ENCODE data around the gene FZD8.

Gene FZD8

GRCh38 chr10:35652824-35653223 is 10.7 kb upstream of the FZD8 start:
- TF ChIP-seq CTCF (conservative IDR thresholded peaks at IDR 0.05; ENCODE audit: low read depth, low read length) = no peak
- no peak overlapping the region for H3K4me3 ChIP-seq (ENCODE audit: low read length)
- DNase-seq (ENCODE audit: low read depth) = no peak

- H3K4me3 ChIP-seq (ENCODE audit: low read length) = no peak overlapping the region
- no peak for TF ChIP-seq CTCF (conservative IDR thresholded peaks at IDR 0.05; ENCODE audit: low read depth, low read length)
- no peak for DNase-seq (ENCODE audit: low read depth)
Observed at GRCh38 chr10:35650894-35651293, 8.8 kb upstream of the FZD8 start.

GRCh38 chr10:35644050-35644950 is 2.2 kb upstream of the FZD8 start:
- peak overlapping the region; percentile 76 for H3K4me3 ChIP-seq (ENCODE audit: low read length)
- DNase-seq (ENCODE audit: low read depth) = no peak
- no peak for TF ChIP-seq CTCF (conservative IDR thresholded peaks at IDR 0.05; ENCODE audit: low read depth, low read length)

GRCh38 chr10:35643151-35644049 is 1.3 kb upstream of the FZD8 start:
- no peak for TF ChIP-seq CTCF (conservative IDR thresholded peaks at IDR 0.05; ENCODE audit: low read depth, low read length)
- H3K4me3 ChIP-seq (ENCODE audit: low read length) = peak overlapping the region; percentile 76
- no peak for DNase-seq (ENCODE audit: low read depth)

- peak overlapping the region; percentile 76 for H3K4me3 ChIP-seq (ENCODE audit: low read length)
- no peak for TF ChIP-seq CTCF (conservative IDR thresholded peaks at IDR 0.05; ENCODE audit: low read depth, low read length)
- no peak for DNase-seq (ENCODE audit: low read depth)
Observed at GRCh38 chr10:35642793-35643114, 658 bp upstream of the FZD8 start.

- TF ChIP-seq CTCF (conservative IDR thresholded peaks at IDR 0.05; ENCODE audit: low read depth, low read length) = no peak
- no peak for DNase-seq (ENCODE audit: low read depth)
- H3K4me3 ChIP-seq (ENCODE audit: low read length) = peak overlapping the region; percentile 76
Observed at GRCh38 chr10:35641676-35642034, 441 bp downstream of the FZD8 start.

Data from retinal pigment epithelial cell (primary cell).